MV-4-11 (cell line): ENCODE results near the gene DNAAF3.
A peak's percentile ranks its signal among the peaks of the same experiment; 100 is the strongest.
"Not testable (repeated sequence)": the region's sequence is repeated elsewhere in the genome, so short reads cannot be mapped to it uniquely, and the experiment has no call there.

ENCODE experiments used
- DNase-seq: peaks from one replicate; lab custom pipeline; 2025; lab: John Stamatoyannopoulos, UW

DNAAF3 gene

DNA sequence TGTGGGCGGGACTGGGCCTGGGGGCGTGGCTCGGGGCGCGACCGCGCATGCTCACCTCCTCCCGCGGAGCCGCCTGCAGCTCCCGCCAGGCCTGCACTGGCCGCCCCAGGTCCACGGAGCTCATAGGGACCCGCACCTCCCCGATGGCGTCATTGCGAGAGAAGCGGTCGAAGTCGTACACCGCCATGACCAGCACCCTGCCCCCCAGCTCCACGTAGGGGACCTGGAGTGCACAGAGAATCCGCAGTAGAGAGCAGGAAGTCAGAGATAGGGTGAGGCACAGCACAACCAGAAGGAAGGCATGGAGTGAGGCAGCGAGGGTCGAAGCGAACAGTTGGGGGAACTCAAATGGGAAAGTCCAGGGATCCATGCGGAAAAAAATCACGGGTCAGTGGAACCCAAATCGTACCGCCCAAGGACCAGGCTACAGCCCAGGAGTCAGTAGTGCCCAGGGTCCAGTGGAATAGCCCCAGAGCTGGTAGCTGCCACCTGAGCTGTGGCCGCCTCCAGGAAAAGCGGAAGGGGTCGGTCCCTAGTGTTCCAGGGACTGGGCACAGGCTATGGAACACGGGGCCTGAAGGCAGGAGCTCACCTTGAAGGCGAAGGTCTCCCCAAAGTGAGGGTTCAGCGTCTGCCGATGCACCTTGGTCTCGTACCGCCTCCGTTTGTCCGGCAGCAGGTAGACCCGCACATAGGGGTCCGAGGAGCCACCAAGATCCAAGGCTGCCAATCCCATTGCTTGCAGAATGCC, 8.9 kb upstream of the DNAAF3 start:
- no peak for DNase-seq

- DNase-seq = no peak
These were observed 8.2 kb upstream of the DNAAF3 start for GRCh38 chr19:55174425-55175116.

GRCh38 chr19:55173714-55174409, 7.4 kb upstream of the DNAAF3 start:
- DNase-seq = peak; percentile 73

GRCh38 chr19:55173186-55173713, 6.8 kb upstream of the DNAAF3 start:
- DNase-seq = no peak

- no peak for DNase-seq
These were observed 6.3 kb upstream of the DNAAF3 start for GRCh38 chr19:55172741-55173140.

- not testable (repeated sequence) for DNase-seq
These were observed 5.9 kb upstream of the DNAAF3 start for GRCh38 chr19:55172318-55172717.

DNA sequence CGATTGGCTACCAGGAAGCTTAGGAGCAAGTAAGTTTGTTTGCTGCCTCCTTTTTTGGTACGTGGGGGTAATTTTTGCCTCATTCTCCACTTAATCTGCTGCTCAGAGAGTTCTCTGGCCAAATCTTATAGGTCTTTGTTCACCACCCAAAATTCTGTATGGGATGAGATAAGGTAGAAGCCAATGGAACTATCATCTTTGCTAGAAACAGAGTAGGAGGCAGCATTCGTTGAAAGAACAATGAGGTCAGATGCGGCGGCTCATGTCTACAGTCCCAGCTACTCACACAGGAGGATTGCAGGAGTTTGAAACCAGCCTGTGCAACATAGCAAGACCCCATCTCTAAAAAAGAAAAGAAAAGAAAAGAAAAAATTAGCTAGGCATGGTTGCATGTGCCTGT, 5.0 kb upstream of the DNAAF3 start:
- DNase-seq = no peak

GRCh38 chr19:55169136-55169535, 2.7 kb upstream of the DNAAF3 start:
- no peak for DNase-seq

GRCh38 chr19:55165952-55166529, 372 bp downstream of the DNAAF3 start:
- peak; percentile 94 for DNase-seq

- DNase-seq = no peak
These were observed 4.7 kb downstream of the DNAAF3 start for GRCh38 chr19:55161571-55162322.

DNA sequence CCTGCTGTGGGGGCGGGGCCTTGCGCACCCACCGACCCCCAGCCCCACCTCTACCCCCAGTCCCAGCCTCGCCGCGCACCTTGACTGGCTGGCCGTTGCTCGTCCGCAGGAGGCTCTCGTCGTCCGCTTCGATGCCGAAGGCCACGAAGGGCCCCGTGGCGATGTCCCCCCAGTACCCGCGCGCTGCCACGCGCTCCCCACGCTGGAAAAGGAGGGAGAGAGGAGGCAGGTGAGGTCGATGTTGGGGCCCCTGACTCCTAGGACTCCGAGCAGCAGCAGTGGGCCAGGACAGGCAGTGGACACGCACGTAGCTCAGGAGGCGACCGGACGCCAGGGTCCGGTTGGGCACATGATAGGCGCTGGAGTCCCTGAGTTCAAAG, 5.4 kb downstream of the DNAAF3 start:
- no peak for DNase-seq

DNA sequence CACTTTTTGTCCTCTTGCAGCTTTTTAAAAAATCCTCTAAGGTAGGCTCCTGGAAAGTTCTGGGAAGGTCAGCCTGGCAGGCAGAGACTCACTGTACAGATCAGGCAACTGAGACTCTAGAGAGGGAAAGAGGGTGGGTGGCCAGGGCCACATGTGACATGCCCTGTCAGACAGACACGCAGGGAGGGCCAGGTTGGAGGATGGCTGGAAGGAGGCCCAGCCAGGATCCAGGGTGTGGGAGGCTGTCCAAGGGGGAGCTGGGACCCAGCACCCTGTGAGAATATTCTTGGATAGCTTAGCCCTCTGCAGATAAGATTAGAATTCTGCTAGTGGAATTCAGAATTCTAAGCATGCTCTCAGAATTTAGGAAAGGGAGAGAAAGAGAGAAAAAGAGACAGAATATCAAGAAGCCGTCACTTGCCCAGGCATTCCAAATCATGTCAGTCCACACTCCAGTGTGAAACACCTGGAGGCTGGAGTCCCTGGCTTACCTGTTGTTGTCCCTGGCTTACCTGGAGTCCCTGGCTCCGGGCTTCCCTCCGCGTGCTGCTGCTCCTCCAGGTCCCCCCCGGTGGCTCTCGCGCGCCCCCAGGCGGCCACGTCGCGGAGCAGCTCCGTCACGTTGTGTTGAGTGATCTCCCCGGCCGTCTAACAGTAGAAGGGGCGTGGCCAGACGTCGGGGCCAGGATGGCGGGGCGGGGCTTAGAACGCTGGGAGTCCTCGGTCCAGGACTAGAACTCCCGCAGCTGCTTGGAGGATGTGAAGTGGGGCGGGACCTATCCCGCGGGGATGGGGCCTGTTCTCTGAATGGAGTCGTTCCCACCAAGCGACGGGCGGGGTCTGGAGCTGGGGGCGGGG, 6.1 kb downstream of the DNAAF3 start:
- peak; percentile 94 for DNase-seq

- DNase-seq = peak; percentile 46
These were observed 7.3 kb downstream of the DNAAF3 start for GRCh38 chr19:55158848-55159749.

DNA sequence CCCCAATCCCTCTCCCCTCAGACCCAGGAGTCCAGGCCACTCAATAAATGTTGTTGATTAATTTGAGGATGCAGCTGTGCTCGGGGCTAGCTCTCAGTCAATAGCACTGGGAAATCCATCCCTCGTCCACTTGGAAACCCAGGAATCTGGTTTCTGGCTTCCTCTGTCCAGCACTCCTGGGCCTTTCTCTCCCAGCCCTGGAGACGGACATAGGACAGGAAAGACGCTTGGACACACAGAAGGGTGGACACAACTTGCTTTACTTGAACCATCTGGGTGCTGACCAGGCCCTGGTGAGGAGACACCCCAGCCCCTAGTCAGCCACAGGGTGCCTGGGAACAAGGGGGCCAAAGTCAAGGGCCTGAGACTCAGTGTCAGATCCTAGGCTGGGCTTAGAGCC, 8.0 kb downstream of the DNAAF3 start:
- no peak for DNase-seq

GRCh38 chr19:55157064-55157908, 9.1 kb downstream of the DNAAF3 start, which contains the start of gene TNNI3:
Gene TNNI3, minus strand, starts transcription at chr19:55157732. Its CDS starts 143 bp downstream, at chr19:55157589.
- DNase-seq = no peak

DNA sequence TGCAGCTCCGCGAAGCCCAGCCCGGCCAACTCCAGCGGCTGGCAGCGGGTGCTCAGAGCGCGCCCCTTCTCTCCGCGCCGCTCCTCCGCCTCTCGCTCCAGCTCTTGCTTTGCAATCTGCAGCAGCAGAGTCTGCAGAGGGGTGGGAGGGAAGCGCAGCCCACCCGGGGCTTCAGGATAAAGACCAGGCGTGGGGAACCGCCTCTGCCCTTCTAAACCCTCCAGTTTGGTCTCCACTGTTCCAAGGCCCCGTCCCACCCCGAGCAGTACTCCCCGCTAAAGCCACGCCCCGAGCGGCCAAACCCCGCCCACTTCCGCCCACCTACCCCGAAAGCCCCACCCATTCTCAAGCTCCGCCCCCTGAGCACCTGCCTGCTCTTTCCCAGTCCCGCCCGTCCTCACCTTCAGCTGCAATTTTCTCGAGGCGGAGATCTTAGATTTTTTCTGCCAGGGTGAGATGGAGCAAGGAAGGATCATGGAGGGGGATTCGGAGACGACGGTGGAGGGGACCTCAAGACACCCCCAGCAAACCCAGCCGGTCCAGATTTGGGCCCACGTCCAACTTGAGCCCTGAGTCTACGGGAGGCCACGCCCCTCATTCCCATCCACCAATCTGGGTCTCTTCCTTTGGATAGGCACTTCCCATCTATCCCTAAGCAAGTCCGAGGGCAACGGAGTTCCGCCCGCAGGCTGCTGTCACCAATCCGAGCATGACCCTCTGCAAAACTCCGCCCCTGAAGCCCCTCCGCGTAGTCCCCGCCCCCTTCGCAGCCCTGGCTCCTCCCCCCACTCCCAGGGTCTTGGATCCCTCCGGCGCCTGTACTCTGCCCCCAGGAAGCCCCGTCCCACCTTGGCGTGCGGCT, 10.0 kb downstream of the DNAAF3 start:
- no peak for DNase-seq

GRCh38 chr19:55155784-55156183, 10.6 kb downstream of the DNAAF3 start:
- not testable (repeated sequence) for DNase-seq
